ENCODE results near the gene PIP4K2A.

- TF ChIP-seq, protein P1, sequence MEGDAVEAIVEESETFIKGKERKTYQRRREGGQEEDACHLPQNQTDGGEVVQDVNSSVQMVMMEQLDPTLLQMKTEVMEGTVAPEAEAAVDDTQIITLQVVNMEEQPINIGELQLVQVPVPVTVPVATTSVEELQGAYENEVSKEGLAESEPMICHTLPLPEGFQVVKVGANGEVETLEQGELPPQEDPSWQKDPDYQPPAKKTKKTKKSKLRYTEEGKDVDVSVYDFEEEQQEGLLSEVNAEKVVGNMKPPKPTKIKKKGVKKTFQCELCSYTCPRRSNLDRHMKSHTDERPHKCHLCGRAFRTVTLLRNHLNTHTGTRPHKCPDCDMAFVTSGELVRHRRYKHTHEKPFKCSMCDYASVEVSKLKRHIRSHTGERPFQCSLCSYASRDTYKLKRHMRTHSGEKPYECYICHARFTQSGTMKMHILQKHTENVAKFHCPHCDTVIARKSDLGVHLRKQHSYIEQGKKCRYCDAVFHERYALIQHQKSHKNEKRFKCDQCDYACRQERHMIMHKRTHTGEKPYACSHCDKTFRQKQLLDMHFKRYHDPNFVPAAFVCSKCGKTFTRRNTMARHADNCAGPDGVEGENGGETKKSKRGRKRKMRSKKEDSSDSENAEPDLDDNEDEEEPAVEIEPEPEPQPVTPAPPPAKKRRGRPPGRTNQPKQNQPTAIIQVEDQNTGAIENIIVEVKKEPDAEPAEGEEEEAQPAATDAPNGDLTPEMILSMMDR (conservative IDR thresholded peaks at IDR 0.05), result no peak
- TF ChIP-seq ZFX (IDR thresholded peaks at IDR 0.05), result no peak
These were observed 47.3 kb upstream of the PIP4K2A start for GRCh38 chr10:22761569-22762220.
